SK-N-SH (cell line): ENCODE data around the gene GLDC.

Experiments
- CTCF ChIP-seq: fragments of 200-600 bp; sonication (generic); IDR thresholded peaks from 2 replicates; pipeline ENCODE4 v1.6.1; 2017; ENCODE audit warnings: antibody characterized with exemption, mild to moderate bottlenecking, moderate library complexity
- EP300 ChIP-seq, 2 experiments: IDR thresholded peaks; 2 replicates each; pipeline versions ENCODE4 v1.4.0 to v1.6.1; 2012; ENCODE audit warnings: borderline replicate concordance in 1 of 2, low read depth in 1 of 2, low read length in 1 of 2
- EZH2phosphoT487 ChIP-seq: fragments of 200-600 bp; sonication (generic); IDR thresholded peaks from 2 replicates; pipeline ENCODE4 v1.6.1; 2017; ENCODE audit warnings: low read depth, mixed run types, mild to moderate bottlenecking, antibody characterized with exemption, moderate library complexity, borderline replicate concordance
- FOXM1 ChIP-seq: IDR thresholded peaks from 2 replicates; pipeline ENCODE4 v1.4.0; 2012; ENCODE audit warnings: low read depth, mild to moderate bottlenecking
- IRF3 ChIP-seq: fragments of 150-350 bp; IDR thresholded peaks from 2 replicates; pipeline ENCODE4 v1.6.1; 2016; ENCODE audit warnings: mild to moderate bottlenecking, low read depth, low read length
- JUND ChIP-seq: IDR thresholded peaks from 2 replicates; pipeline ENCODE4 v1.4.0; 2012
- NRF1 ChIP-seq: IDR thresholded peaks from 2 replicates; pipeline ENCODE4 v1.6.1; 2012; ENCODE audit warnings: low read depth, mild to moderate bottlenecking, low read length
- POLR2AphosphoS5 ChIP-seq: IDR thresholded peaks from 2 replicates; pipeline ENCODE4 v1.6.1; 2012; ENCODE audit warnings: low read depth, low read length
- REST ChIP-seq: IDR thresholded peaks from 2 replicates; pipeline ENCODE4 v1.6.1; 2012; ENCODE audit warnings: mild to moderate bottlenecking, low read depth, low read length, moderate library complexity
- SIN3A ChIP-seq: IDR thresholded peaks from 2 replicates; pipeline ENCODE4 v1.6.1; 2012; ENCODE audit warnings: low read depth, mild to moderate bottlenecking, low read length, moderate library complexity, borderline replicate concordance
- ZBTB33 ChIP-seq: IDR thresholded peaks from 2 replicates; pipeline ENCODE4 v1.4.0; 2012; ENCODE audit warnings: low read depth, borderline replicate concordance

GRCh38 chr9:6592231-6592630, 53.3 kb downstream of the GLDC start:
- TF ChIP-seq POLR2AphosphoS5 (no peak), CTCF (no peak), ZBTB33 (no peak), EZH2phosphoT487 (no peak), SIN3A (no peak), REST (no peak), NRF1 (no peak), IRF3 (no peak), FOXM1 (no peak), EP300 (IDR thresholded peaks at IDR 0.05; ENCODE audit: borderline replicate concordance in 1 of 2, low read depth in 1 of 2, low read length in 1 of 2) (no peak), JUND (no peak)
